H1 (cell line): ENCODE results near the gene PRKD1. TPM values are rescaled to one million over a fixed set of nuclear protein-coding genes. Genes with fewer than 3 reads are reported as not detected.

Experiments
- ATF2 ChIP-seq: IDR thresholded peaks from 2 replicates; pipeline ENCODE4 v1.6.1; 2012; ENCODE audit warnings: low read length, inconsistent platforms
- polyA plus RNA-seq, 7 experiments: library from polyadenylated mRNA; depleted of rRNA in 3 of 7; stranded (reverse) in 5 of 7; unstranded in 2 of 7; fragments of >200 nt in 5 of 7; fragments of 200-250 nt in 2 of 7; gene quantifications; 1 replicate in 5 of 7; 2 replicates in 1 of 7; 4 replicates in 1 of 7; pipeline versions ENCODE4 v1.2.1 to v1.2.3, GENCODE V29; 2011 to 2013; ENCODE audit warnings: missing spikeins in 2 of 7, mixed read lengths in 2 of 7
- total RNA-seq: library from RNA; stranded (reverse); fragmentation: NEBNext Ultra II Directional; extraction: Animal tissue kit (Norgen Biotek cat#: 25700); gene quantifications from 2 replicates; pipeline ENCODE4 v1.2.1, GENCODE V29; 2021

The PRKD1 gene
- total and polyA plus RNA-seq, 2 of the 8 experiments (the other 6 are each of a cell fraction or from before 2014, with no cell fraction given): 3.6 to 6.8 TPM

DNA sequence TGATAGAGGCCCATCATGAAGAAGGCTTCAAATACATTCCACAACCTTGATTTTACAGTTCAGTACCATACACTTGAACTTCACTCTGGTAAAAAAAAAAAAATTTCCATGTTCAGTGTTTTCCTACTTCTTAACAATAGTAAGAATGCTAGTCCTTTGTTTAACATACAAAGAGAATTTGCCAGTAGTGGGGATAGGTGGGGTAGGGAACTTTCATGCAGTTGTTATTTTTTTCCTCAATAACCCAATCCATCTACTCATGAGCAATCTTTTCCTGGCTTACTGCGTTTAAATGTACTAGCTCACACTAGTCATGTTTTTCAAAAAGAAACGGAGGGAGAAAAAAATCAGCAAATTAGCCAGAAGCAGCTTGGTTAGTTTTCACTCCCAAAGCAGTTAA is 206.1 kb downstream of the PRKD1 start (continued):
- no peak for TF ChIP-seq ATF2
